ENCODE results near the gene ADCK2. TPM values are rescaled to one million over a fixed set of nuclear protein-coding genes. Genes with fewer than 3 reads are reported as not detected.

Gene ADCK2
- total and polyA plus RNA-seq, 9 of the 15 experiments (the other 6 are each of a cell fraction or from before 2014, with no cell fraction given): 0.08 to 14.3 (median 9.7) TPM

- no peak for TF ChIP-seq ZBTB40 (IDR thresholded peaks at IDR 0.05)
- no peak for TF ChIP-seq ZBTB40 (CRISPR knock-in tag; IDR thresholded peaks at IDR 0.05)
- TF ChIP-seq MTA1 (IDR thresholded peaks at IDR 0.05; ENCODE audit: borderline replicate concordance): no peak
- TF ChIP-seq OTX1 (CRISPR knock-in tag; IDR thresholded peaks at IDR 0.05): no peak
- TF ChIP-seq HCFC1 (IDR thresholded peaks at IDR 0.05; ENCODE audit: low read depth, low read length): no peak
- no peak for TF ChIP-seq ASH1L (IDR thresholded peaks at IDR 0.05; ENCODE audit: borderline replicate concordance, low read depth, partially characterized antibody)
- TF ChIP-seq ATF4 (CRISPR knock-in tag; IDR thresholded peaks at IDR 0.05): no peak
- TF ChIP-seq RFX7 (CRISPR knock-in tag; IDR thresholded peaks at IDR 0.05): no peak
- TF ChIP-seq KDM1A (IDR thresholded peaks at IDR 0.05): no peak
- TF ChIP-seq GABPB2 (CRISPR knock-in tag; conservative IDR thresholded peaks at IDR 0.05): no peak
Measured at GRCh38 chr7:140723574-140723973, 50.8 kb downstream of the ADCK2 start (continued).
